KBM-7 (cell line): ENCODE data around the gene SHFL.
A peak's percentile ranks its signal among the peaks of the same experiment; 100 is the strongest.

ENCODE experiments used
- DNase-seq: peaks from one replicate; pipeline ENCODE4 v3.0.0-alpha.2; 2015
- in situ Hi-C: fragments of 300-500 bp; cut with MboI; formaldehyde crosslinking; loops from 2 replicates; pipeline ENCODE4 v1.14.3; 2020; ENCODE audit warnings: low sequenced_read_pairs, low pct_unique_long_range_greater_than_20kb, mixed read lengths

The SHFL gene

DNA sequence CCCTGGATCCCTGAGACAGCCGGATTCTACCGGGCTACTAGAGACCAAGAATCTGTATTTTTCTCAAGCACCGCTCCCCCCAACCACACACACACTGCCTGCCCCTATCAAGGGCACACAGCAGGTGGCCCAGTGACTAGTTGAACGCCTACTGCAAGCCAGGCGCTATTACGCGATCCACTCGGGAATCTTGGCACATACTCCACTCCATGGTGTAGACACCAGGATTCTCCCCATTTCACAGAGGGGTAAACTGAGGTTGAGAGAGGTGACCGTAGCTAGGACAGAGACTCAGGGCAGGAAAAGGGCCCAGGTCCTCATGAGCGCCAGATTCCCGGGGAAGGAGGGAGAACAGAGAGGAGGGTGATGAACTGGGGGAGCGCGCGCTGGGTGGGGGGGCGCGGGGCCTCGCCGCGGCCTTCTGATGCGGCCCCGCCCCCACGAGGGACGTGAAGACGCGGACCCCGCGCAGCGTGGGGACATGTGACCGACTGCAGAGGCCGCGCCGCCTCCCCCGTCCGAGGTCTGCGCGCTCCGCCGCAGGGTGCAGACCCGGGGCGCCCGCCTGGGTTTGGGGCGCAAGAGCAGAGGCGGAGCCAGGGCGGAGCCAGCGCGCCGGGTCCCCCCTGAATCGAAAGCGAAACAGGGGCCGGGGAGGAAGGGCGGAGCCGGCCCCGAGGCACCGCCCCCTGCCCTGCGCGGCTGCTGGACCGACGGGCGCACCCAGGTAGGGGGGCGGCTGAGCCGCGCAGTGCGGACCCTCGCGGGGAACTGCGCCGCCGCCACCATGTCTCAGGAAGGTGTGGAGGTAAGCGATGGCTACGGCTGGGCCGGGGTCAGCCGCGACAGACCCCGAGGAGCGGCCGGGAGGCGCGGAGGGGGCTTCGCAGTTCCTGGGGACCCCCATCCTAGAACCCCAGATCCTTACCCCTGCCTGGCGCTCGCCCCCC, at the start of gene SHFL:
SHFL (plus strand) TSS at position 677 of the 950 bp plus-strand sequence; CDS start at position 788, 111 bp downstream.
- in situ Hi-C loops: no loop called here
- peak; percentile 75 for DNase-seq

DNA sequence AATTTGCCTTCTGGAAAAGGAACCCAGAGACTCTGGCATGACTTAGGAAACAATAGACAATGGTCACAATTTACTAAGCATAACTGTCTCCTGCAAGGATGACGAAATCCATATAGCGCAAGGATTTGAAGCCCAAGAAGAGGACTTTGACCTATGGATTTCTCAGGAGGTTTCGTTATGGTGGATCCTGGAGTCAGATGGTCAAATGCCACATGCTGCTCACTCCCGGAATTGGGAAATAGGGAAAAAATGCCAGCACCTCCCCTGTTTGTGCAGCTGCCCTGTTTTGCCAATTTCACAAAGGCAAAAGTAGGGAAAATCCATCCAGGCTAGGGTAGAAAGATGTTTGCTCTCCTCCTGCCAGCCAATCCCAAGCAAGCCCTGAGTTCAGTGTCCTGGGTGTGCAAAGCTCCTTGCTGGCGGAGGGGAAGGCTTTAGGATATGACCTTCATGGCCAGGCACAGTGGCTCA, 49.5 kb upstream of the SHFL start:
- DNase-seq: no peak
- in situ Hi-C loops: no loop called here

DNA sequence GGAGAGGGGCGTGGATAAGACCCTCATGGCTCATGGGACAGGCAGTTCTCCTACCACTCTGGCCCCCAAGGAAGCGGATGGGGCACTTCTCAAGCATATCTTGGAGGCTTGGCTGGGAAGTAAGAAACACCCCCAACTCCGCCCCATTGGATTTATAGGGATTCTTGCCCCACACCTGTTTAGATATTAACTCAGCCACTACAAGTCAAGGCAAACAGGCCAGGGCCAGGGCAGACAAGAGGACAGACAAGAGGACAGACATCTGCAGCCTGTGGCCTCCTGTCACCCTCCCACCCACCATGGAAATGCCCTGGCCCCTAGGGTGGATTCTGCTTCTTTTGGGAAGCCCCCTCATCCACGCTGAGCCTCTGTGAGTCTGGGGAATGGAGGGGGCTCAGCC, 48.8 kb upstream of the SHFL start:
- in situ Hi-C loops: no loop called here
- DNase-seq: no peak

DNA sequence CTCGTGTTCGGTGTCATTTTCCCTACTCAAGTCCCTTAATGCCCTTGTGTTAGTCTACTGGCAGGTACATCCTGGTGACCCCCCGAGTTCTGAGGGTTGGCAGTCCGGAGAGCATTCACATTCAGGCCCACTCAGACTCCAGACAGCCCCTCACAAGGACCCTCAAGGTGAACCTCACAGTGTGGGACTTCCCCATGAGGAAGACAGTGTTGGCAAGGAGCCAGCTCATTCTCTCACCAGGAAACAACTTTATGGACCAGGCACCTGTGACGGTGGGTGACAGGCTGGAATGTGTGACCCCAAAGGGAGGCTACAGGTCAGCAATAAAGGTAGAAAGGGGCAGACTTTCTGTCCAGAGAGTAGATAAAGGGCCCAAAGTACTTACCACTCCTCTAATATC, 48.3 kb upstream of the SHFL start:
- no peak for DNase-seq
- in situ Hi-C loops: no loop called here

- in situ Hi-C loops: no loop called here
- DNase-seq: no peak
Observed at GRCh38 chr19:10043286-10043927, 42.7 kb upstream of the SHFL start.

- in situ Hi-C loops: no loop called here
- peak; percentile 27 for DNase-seq
Observed at GRCh38 chr19:10044390-10044789, 41.7 kb upstream of the SHFL start.

GRCh38 chr19:10045371-10045770, 40.7 kb upstream of the SHFL start:
- DNase-seq: no peak
- in situ Hi-C loops: no loop called here

DNA sequence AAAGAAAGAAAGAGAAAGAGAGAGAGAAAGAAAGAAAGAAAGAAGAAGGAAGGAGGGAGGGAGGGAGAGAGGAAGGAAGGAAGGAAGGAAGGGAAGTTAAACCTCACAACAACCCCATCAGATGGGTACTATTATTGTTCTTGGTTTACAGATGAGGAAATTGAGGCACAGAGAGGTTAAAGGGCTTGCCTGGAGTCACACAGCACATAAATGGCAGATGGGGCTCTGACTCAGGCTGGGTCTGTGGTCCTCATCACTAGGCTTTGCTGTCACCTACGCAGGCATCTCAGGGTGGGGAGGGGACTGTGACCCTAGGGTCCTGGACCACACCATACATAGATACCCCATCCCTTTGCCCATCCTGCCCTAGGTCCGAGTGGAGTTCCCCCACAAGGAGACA, 36.5 kb upstream of the SHFL start:
- in situ Hi-C loops: no loop called here
- no peak for DNase-seq

GRCh38 chr19:10052602-10053360, 33.3 kb upstream of the SHFL start:
- in situ Hi-C loops: no loop called here
- DNase-seq: no peak

DNA sequence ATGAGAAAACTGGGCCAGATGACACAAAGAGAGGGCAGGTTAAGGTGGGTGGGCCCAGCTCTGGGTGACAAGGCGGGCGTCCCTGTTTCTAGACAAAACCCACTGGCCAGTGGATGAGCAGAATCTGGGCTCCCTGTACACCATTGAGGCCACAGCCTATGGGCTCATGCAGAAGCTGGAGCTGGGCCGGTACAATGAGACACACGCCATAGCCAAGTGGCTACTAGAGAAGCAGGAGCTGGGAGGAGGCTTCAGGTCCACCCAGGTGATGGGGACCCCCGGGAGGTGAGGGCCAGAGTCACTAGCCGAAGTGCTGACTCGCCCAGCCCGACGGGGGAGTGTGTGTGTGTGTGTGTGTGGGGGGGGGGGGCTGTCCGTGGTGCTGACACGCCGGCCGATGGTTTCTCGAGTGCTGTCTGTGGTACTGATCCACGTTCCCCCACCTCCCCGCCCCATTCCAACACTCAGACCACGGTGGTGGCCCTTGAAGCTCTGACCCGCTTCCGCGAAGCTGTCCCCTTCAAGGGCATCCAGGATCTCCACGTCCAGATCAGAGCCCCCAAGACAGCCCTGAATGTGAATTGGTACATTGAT, 24.3 kb upstream of the SHFL start:
- in situ Hi-C loops: no loop called here
- DNase-seq: no peak

GRCh38 chr19:10068205-10068604, 17.9 kb upstream of the SHFL start:
- peak; percentile 22 for DNase-seq
- in situ Hi-C loops: no loop called here

GRCh38 chr19:10069046-10069445, 17.1 kb upstream of the SHFL start:
- in situ Hi-C loops: no loop called here
- no peak for DNase-seq

DNA sequence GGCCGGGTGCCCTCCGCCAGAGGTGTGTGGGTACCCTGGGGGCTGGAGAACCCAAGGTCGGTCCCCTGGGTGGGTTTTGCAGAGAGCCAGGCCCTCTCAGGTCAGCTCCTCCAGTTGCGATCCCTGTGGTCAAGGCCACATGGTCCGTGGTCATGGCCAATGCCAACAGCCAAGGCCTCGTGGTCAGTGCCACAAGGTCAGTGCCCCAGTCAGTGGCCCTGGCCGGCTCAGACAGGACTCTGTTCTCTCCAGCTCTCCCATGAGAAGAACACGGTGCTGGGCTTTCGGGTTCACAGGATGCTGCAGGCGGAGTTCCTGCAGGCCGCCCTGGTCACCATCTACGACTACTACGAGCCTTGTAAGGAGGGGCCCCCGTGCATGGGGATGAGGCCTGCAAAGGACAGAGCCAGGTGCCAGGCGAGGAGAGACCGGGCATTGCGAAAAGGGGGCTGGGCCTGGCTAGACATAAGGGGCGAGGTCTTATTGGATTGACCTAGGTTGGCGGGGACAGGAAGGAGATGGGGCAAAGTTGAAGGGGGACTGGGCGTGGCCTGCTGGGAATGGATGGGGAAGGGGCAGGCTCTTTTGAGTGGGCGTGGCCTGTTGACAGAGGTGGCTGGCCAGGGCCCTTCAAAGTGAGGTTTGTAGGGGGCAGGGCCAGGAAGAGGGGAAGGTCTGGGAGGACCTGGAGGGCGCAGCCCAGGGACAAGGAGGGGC, 15.2 kb upstream of the SHFL start:
- in situ Hi-C loops: no loop called here
- no peak for DNase-seq

DNA sequence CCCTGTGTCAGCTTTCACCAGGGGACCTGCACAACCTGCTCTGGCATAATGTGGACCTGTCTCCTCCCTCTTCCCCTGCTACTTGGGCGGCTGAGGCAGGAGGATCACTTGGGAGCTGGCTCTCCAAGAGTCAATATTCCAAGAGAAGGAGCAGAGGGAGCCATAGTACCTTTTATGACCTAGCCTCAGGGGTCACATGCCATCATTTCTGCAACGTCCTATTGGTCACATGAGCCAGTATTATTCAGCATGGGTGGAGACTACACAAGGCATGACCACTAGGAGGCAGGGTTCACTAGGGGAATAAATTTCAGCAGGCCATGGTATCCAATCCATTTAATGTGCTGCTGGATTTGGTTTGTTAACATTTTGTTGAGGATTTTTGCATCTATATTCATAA, 12.0 kb upstream of the SHFL start:
- peak; percentile 75 for DNase-seq
- in situ Hi-C loops: no loop called here

- no peak for DNase-seq
- in situ Hi-C loops: no loop called here
Observed at GRCh38 chr19:10076535-10076934, 9.6 kb upstream of the SHFL start.

- in situ Hi-C loops: no loop called here
- no peak for DNase-seq
Observed at GRCh38 chr19:10078329-10078728, 7.8 kb upstream of the SHFL start.

DNA sequence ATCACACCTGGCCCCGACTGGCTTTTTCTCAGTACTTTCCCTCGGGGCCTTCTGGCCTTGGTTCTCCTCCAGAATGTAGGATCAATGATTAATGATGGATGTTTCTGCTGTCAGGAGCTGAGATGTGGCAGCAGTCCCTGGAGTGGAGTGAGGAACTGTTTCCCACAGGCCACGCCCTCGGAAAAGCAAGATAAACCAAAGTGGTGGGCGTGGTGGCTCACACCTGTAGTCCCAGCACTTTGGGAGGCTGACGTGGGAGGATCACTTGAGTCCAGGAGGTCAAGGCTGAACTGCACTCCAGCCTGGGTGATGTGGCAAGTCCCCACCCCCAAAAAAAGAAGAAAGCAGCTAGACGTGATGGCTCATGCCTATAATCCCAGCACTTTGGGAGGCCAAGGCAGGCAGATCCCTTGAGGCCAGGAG, 7.1 kb upstream of the SHFL start:
- in situ Hi-C loops: no loop called here
- no peak for DNase-seq

DNA sequence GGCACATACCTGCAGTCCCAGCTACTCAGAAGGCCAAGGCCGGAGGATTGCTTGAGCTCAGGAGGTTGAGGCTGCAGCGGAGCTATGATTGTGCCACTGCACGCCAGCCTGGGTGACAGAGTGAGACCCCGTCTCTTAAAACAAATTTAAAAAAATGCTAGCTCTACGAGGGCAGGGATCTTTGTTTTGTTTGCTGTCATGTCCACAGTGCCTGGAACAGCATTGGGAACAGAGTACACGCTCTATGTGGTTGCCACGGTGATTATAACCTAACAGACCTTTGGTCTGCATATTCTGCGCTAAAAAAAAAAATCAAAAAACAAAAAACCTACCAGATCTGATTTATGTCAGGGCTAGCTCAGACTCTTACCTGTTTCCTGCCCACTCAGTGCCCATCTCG, 2.2 kb upstream of the SHFL start:
- DNase-seq: no peak
- in situ Hi-C loops: no loop called here

- DNase-seq: no peak
- in situ Hi-C loops: no loop called here
Observed at GRCh38 chr19:10084803-10085202, 1.3 kb upstream of the SHFL start.
